CD4-positive, alpha-beta T cell treated with Interleukin-10 for 1 hour (primary cell): Measurements from ENCODE around the gene EPS15.
A peak's percentile ranks its signal among the peaks of the same experiment; 100 is the strongest.
"Not testable (repeated sequence)": the region's sequence is repeated elsewhere in the genome, so short reads cannot be mapped to it uniquely, and the experiment has no call there.

Experiments used
- DNase-seq: peaks from one replicate; pipeline ENCODE4 v3.0.0-alpha.2; 2020

Gene EPS15

GRCh38 chr1:51463561-51463960, 55.5 kb downstream of the EPS15 start:
- DNase-seq, result no peak

GRCh38 chr1:51462289-51462688, 56.8 kb downstream of the EPS15 start:
- DNase-seq, result not testable (repeated sequence)

- no peak for DNase-seq
Measured at GRCh38 chr1:51454554-51454953, 64.5 kb downstream of the EPS15 start.

GRCh38 chr1:51453010-51453409, 66.1 kb downstream of the EPS15 start:
- no peak for DNase-seq

- DNase-seq, result not testable (repeated sequence)
Measured at GRCh38 chr1:51448844-51449454, 70.1 kb downstream of the EPS15 start.

GRCh38 chr1:51445351-51446090, 73.5 kb downstream of the EPS15 start:
- DNase-seq, result no peak

GRCh38 chr1:51444534-51445192, 74.4 kb downstream of the EPS15 start:
- no peak for DNase-seq

GRCh38 chr1:51444096-51444495, 75.0 kb downstream of the EPS15 start:
- DNase-seq, result no peak

GRCh38 chr1:51443555-51443954, 75.5 kb downstream of the EPS15 start:
- no peak for DNase-seq

GRCh38 chr1:51442616-51443015, 76.5 kb downstream of the EPS15 start:
- DNase-seq, result no peak

GRCh38 chr1:51442198-51442597, 76.9 kb downstream of the EPS15 start:
- peak; percentile 6 for DNase-seq

GRCh38 chr1:51439895-51440294, 79.2 kb downstream of the EPS15 start:
- no peak for DNase-seq

- DNase-seq, result no peak
Measured at GRCh38 chr1:51439053-51439452, 80.0 kb downstream of the EPS15 start.

- not testable (repeated sequence) for DNase-seq
Measured at GRCh38 chr1:51437391-51437790, 81.7 kb downstream of the EPS15 start.

GRCh38 chr1:51435878-51436277, 83.2 kb downstream of the EPS15 start:
- no peak for DNase-seq

GRCh38 chr1:51433972-51434510, 85.0 kb downstream of the EPS15 start:
- DNase-seq, result no peak

- peak; percentile 33 for DNase-seq
Measured at GRCh38 chr1:51433269-51433971, 85.6 kb downstream of the EPS15 start.

GRCh38 chr1:51432146-51432545, 86.9 kb downstream of the EPS15 start:
- no peak for DNase-seq

- DNase-seq, result no peak
Measured at GRCh38 chr1:51427438-51427837, 91.6 kb downstream of the EPS15 start.

- no peak for DNase-seq
Measured at GRCh38 chr1:51425955-51426354, 93.1 kb downstream of the EPS15 start.

GRCh38 chr1:51425273-51425672, 93.8 kb downstream of the EPS15 start:
- no peak for DNase-seq

GRCh38 chr1:51423073-51423821, 95.8 kb downstream of the EPS15 start:
- DNase-seq, result no peak
